ENCODE measurements around the gene KIF18B.

The KIF18B gene

DNA sequence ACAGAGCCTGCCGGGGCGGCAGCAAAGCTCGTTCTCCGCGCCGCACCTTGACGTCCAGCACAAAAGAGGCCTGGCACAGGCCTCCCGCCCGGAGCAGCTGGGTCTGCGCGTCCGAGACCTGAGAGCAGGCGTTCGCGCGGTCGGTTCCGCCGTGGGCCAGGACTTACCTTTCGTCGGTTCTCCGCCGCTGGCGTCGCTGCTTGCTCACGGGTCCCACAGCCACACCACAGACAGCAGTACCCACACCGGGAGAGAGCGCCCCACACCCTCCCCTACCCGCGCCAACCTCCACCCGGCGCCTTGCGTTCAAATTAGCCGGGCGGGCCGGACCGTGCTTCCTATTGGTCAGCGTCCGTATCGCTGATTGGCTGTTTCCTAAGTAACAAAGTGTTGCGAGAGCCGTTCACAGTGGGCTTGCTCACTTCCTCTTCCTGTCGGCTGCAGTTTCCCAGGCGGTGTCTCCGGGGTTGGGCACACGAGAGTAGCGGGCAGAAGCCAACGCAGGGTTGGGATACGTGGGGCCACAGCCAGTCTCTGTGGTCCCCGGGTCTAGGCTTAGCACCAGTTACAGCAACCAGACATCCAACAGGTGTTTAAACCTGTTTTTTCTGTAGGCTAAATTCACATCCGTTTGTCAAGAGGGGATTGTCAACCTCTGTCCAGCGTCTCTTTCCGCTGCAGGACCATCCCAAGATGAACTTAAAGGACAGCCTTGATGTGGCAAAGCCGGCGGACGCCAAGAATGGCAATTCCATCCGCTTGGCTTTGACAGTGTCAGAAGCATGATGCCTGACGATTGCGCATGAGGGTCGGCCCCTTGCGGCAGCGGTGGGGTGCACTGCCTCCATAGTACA lies at the start of gene KIF18B:
Gene KIF18B, minus strand, starts transcription at position 313 of the 854 bp plus-strand sequence. CDS start 11,429 bp downstream, outside the sequence.
- ATAC-seq, result peak; percentile 98
- no peaks in the 10 kb centered on the region for H3K4me1 Mint-ChIP-seq
- peak; percentile 80 to 94 for DNase-seq (ENCODE audit: low spot score in 2 of 2)
- peak within 1 kb of the TSS; percentile 80 for H3K4me3 Mint-ChIP-seq
- peak within 1 kb of the TSS; percentile 86 for H3K27ac Mint-ChIP-seq
- H3K9me3 Mint-ChIP-seq, result no peaks in the 10 kb centered on the region
- peaks cover 8% of the 10 kb centered on the region for H3K36me3 Mint-ChIP-seq

DNA sequence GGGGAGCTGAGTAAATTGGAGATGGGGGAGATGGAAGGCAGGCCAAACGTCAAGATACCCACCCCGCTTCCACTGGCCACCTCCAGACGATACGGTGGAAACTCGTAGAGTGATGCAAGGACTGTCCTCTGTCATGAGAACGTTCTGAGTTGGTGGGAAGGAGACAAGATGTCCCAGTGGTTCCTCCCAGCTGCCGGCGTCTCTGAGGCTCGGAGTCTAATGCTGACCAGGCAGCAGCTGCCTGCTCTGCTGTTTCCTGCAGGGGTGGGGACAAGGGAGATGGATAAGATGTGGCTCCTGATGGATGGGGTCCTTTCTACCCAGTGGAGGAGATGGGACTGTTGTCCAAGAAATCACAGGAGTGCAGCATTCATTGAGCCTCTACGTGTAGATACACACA lies 48.7 kb upstream of the KIF18B start:
- peaks cover 4% of the 10 kb centered on the region for H3K4me1 Mint-ChIP-seq
- H3K27ac Mint-ChIP-seq, result no peak overlapping the region
- H3K9me3 Mint-ChIP-seq, result peaks cover 3% of the 10 kb centered on the region
- no peak for ATAC-seq
- no peak overlapping the region for H3K4me3 Mint-ChIP-seq
- DNase-seq (ENCODE audit: low spot score in 2 of 2), result no peak
- no peaks in the 10 kb centered on the region for H3K36me3 Mint-ChIP-seq

DNA sequence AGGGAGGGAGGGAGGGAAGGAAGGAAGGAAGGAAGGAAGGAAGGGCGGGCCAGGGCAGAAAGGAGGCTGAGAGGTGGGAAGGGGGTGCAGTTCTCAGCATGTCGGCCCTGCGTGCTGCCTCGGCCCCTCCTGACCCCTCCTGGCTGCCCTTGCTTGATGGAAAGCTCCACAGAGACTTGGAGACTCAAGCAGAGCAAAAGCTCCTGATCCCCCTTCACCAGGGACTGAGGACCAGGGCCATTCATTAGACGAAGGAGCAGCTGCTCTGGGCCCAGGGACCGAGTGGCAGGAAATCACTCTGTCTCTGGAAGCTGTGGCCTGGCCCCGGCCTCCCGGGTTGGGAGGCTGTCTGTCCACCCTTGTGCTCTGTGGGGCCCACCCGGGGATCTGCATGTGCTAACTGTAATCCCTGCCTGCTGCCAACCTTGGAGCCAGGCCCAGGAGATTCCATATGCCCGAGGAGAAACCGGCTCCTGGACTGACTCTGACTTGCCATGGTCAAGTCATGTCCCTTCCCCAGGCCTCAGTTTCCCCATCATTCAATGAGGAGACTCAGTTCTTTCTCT lies 47.9 kb upstream of the KIF18B start:
- Mint-ChIP-seq H3K36me3 (no peaks in the 10 kb centered on the region), H3K4me1 (peaks cover 4% of the 10 kb centered on the region), H3K27ac (no peak overlapping the region), H3K4me3 (no peak overlapping the region), H3K9me3 (peaks cover 3% of the 10 kb centered on the region)
- DNase-seq (ENCODE audit: low spot score in 2 of 2) (no peak), ATAC-seq (no peak)

DNA sequence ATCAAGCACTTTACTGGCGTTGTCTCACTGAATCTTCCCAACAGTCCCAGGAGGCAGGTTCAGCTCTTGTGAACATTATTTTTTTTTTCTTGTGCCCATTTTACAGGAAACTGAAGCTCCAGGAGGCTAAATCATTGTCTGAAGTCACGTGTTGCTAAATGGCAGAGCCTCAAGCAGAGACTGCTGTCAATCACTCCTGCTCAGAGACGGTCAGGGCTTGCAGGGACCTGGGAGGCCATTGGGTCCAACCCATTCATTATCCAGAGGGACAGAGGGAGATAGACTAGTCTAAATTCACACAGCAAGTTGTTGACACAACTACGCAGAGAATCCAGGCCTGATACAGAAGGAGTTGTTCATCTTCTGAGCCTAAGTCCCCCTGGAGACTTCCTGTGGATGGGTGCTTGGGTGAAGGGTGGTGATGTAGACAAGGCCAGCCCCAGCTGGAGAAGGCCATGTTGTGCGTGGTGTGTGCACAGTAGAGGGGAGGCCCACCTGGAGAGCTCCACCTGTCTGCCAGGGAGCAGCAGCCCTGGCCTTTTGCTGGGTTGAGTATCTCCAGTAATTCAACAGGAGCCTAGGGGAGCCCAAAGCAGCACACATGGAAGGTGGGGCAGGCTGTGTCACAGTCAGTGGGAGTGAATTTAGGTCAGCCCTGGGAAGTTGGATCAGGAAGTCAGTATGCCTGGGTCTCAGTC lies 44.8 kb upstream of the KIF18B start:
- no peak overlapping the region for H3K4me3 Mint-ChIP-seq
- H3K9me3 Mint-ChIP-seq, result no peaks in the 10 kb centered on the region
- no peak for ATAC-seq

DNA sequence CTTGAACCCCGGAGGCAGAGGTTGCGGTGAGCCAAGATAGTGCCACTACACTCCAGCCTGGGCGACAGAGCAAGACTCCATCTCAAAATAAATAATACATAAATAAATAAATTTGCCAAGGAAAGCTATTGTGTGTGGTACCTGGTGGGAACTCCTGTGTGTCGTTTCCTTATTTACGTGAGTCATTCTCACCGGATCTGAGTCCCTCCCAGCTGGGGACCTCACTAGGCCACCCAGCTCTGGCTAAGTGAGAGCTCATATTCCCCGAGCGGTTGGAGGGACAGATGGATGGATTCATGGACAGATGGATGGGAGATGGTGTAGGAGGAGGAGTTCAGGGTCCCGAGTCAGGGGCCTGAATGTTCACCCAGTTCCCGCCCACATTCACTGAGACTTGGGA lies 43.4 kb upstream of the KIF18B start:
- no peak overlapping the region for H3K4me3 Mint-ChIP-seq
- H3K36me3 Mint-ChIP-seq, result no peaks in the 10 kb centered on the region
- H3K9me3 Mint-ChIP-seq, result no peaks in the 10 kb centered on the region
- peaks cover 4% of the 10 kb centered on the region for H3K4me1 Mint-ChIP-seq
- no peak for DNase-seq (ENCODE audit: low spot score in 2 of 2)
- ATAC-seq, result no peak
- H3K27ac Mint-ChIP-seq, result no peak overlapping the region

More for the DNA sequence above, 44.8 kb upstream of the KIF18B start:
- Mint-ChIP-seq H3K4me1 (peaks cover 4% of the 10 kb centered on the region), H3K27ac (no peak overlapping the region), H3K36me3 (no peaks in the 10 kb centered on the region)
- no peak for DNase-seq (ENCODE audit: low spot score in 2 of 2)

DNA sequence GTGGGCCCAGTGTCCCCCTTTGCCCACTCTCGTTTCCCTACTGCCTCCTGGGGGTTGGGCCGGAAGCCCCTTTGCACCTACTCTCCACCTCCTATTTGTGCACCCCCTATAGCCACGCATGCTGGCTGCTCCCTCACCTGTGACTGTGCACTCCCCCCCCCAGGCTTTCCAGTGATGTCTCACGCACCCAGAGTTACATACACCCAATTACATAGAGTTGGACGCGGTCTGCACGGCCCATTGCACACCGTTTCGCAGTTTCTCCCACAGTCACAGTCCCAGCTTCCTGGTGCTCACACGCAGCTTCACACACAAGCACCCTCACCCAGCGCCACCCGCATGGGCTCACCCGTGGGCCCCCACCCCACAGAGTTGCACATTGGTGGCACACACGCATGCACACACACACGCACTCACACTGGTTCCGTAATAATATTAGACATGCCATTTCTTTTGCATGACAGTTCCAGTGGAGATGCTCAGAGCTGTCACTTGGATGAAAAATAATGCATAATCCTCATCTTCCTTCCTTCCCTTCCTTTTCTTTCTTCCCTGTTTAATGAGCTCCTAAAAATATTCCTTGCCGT lies 42.1 kb upstream of the KIF18B start:
- H3K4me3 Mint-ChIP-seq, result no peak overlapping the region
- H3K36me3 Mint-ChIP-seq, result peaks cover 9% of the 10 kb centered on the region
- DNase-seq (ENCODE audit: low spot score in 2 of 2) (no peak), ATAC-seq (no peak)
- peak overlapping the region; percentile 53 for H3K27ac Mint-ChIP-seq
- H3K4me1 Mint-ChIP-seq, result no peaks in the 10 kb centered on the region
- H3K9me3 Mint-ChIP-seq, result no peaks in the 10 kb centered on the region

DNA sequence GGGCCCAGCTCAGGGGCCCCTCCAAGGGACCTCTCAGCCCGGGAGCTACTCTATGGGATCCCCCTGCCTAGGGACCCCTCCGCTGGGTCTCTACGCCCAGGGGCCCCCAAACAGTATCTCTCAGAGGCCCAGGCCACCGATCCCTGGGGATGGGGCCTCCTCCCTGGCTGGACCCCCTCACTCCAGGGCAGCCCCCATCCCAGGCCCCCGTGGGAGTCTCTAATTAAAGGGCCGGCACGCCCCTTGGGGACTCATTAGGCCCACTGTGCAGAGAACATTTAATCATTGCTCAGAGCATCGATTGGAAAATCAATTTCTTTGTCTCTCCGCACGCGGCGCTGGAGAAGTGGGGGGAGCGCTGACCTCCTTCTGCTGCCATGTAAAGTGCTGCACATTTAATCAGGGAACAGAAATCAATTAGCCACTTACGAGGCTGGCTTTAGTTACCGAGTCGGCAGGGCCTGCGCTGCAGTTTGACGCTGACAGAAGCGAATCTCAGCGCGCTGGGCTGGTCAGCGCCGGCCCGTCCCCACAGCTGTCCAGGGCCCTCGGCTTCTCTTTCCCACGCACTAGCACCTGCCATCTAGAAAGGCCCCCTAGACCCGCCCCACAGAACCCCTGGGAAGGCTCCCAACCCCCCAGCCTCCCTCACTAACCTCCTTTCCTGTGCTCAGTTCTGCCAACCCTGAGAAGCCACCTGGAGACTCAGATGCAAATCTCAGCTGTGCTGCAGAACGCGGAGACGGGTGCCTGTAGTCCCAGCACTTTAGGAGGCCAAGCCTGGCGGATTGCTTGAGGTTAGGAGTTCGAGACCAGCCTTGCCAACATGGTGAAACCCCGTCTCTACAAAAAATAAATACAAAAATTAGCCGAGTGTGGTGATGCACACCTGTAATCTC lies 40.7 kb upstream of the KIF18B start:
- ATAC-seq (no peak), DNase-seq (ENCODE audit: low spot score in 2 of 2) (no peak)
- H3K27ac Mint-ChIP-seq, result no peak overlapping the region
- no peaks in the 10 kb centered on the region for H3K4me1 Mint-ChIP-seq
- no peaks in the 10 kb centered on the region for H3K9me3 Mint-ChIP-seq
- H3K36me3 Mint-ChIP-seq, result peaks cover 16% of the 10 kb centered on the region
- H3K4me3 Mint-ChIP-seq, result no peak overlapping the region

DNA sequence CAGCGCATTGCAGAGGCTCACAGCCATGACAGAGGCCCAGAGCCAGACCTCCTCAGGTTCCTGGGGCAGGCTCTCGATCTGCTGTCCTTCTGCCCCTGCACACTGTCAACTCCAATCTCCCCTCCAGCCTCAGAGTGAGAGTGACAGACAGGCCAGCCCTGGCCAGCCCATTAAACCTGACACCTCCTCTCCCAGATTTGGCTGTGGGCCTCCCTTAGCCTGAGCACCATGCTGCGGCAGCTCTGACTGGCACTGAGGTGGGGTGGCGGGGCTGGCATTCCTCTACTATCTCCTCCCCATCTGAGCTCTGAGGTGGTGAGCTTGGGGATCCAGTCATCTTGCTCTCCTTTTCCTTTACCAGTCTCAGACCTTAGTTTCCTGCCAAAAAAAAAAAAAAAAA lies 36.0 kb upstream of the KIF18B start:
- DNase-seq (ENCODE audit: low spot score in 2 of 2) (no peak), ATAC-seq (no peak)
- Mint-ChIP-seq H3K27ac (peak overlapping the region; percentile 26), H3K4me3 (no peak overlapping the region), H3K36me3 (peaks cover 23% of the 10 kb centered on the region), H3K4me1 (no peaks in the 10 kb centered on the region), H3K9me3 (no peaks in the 10 kb centered on the region)

DNA sequence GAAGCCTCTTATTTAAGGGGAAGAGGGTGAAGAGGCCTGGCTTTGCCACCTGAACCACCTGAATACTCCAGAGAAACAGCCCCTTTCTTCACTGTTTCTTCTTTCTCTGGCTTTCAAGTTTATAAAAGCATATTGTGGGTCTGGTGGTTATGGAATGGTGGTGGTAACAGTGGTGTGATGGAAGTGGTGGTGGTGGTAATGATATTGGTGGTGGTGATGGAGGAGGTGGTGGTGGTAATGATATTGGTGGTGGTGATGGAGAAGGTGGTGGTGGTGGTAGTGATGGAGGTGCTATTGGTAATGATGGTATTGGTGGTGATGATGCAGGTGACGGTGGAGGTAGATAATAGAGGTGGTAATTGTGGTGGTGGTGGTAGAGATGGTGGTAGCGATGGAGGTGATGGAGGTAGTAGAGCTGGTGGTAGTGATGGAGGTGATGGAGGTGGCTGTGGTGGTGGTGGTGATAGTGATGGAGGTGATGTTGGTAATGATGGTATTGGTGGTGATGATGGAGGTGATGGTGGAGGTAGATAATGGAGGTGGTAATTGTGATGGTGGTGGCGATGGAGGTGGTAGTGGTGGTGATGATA lies 34.6 kb upstream of the KIF18B start:
- no peaks in the 10 kb centered on the region for H3K4me1 Mint-ChIP-seq
- no peak for DNase-seq (ENCODE audit: low spot score in 2 of 2)

DNA sequence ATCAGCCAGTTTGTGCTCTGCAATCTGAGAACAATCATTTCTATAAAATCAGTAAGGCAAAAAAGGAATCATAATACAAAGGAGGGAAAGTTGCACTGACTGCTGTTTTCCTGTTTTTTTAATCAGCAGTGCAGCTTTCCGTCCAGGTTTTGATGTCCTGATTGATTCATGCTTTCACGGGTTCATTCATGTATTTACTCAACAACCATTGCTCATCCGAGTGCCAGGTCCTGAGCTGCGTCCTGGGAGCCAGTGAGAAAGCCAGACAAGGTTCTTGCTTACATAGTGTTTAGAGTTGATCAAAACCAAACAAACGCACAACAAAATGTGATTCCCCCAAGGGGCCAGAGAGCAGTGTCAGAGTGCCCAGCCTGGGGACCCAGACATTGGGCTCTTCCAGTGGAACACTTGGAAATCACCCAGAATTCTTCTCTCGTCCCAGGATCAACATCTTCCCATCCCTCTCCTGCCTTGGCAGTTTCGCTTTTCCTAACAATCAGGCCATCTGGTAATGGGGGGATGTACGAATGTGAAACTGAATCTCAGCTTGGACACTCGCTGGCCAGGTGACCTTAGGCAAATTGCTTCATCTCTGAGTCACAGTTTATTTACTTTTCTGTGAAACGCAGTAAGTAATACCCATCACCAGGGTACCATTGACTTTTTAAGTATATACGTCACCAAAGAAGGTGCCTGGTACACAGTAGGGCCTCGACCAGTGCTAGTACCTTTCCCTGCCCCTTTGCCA lies 33.8 kb upstream of the KIF18B start:
- ATAC-seq, result peak; percentile 63
- no peaks in the 10 kb centered on the region for H3K4me1 Mint-ChIP-seq
- DNase-seq (ENCODE audit: low spot score in 2 of 2), result no peak
- no peak overlapping the region for H3K27ac Mint-ChIP-seq
- peaks cover 23% of the 10 kb centered on the region for H3K36me3 Mint-ChIP-seq
- no peaks in the 10 kb centered on the region for H3K9me3 Mint-ChIP-seq
- H3K4me3 Mint-ChIP-seq, result no peak overlapping the region

More for the DNA sequence above, 34.6 kb upstream of the KIF18B start:
- Mint-ChIP-seq H3K27ac (no peak overlapping the region), H3K36me3 (peaks cover 23% of the 10 kb centered on the region), H3K4me3 (no peak overlapping the region), H3K9me3 (no peaks in the 10 kb centered on the region)
- ATAC-seq, result no peak

DNA sequence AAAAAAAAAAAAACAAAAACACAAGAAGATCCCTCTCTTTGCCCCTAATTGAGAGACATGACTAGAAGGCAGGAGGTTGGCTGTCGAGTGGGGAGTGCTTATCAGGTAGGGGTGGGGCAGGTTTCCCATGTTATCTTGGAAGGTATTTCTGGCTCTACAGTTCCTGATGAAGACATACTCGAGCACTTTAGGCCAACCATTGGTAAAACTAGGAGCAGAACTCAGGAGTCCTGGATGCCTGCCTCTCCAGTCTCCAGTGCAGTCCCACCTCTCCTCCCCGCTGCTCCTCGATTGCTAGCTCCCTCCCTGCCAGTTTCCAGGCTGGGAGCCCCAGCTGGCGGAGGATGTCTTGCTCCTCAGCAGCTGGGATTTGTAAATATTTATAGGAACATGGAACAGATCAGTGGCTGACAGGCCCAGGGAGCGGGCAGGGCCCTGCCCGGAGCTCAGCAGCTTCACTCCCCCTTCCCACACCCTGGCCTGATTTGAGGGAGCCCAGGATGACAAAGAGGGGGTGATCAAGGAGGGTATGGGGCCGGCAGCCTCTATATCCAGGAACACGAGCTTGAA lies 31.9 kb upstream of the KIF18B start:
- Mint-ChIP-seq H3K27ac (no peak overlapping the region), H3K4me3 (no peak overlapping the region), H3K36me3 (peaks cover 14% of the 10 kb centered on the region), H3K9me3 (no peaks in the 10 kb centered on the region), H3K4me1 (no peaks in the 10 kb centered on the region)
- DNase-seq (ENCODE audit: low spot score in 2 of 2), result no peak
- ATAC-seq, result no peak

DNA sequence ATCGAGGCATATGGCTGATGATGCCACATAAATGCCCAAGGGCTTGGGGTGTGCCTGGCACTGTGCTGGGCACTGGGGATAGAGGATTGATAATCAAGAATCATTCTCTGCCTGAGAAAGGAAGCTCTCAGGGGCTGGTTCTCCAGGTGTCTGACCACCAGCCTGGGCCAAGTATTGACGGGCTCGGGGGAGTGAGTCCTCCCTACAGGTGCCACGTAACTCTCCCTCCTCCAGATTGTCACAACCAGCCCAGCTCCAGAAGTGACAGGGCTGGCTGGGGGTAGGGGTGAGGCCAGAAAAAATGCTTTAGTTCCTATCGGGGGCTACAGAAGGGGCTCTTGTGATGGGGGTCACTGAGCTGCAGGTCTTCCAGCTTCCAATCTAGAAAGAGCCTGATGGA lies 31.2 kb upstream of the KIF18B start:
- H3K36me3 Mint-ChIP-seq, result peaks cover 11% of the 10 kb centered on the region
- H3K4me3 Mint-ChIP-seq, result no peak overlapping the region
- no peaks in the 10 kb centered on the region for H3K4me1 Mint-ChIP-seq
- no peak overlapping the region for H3K27ac Mint-ChIP-seq
- H3K9me3 Mint-ChIP-seq, result no peaks in the 10 kb centered on the region
- ATAC-seq, result no peak
- no peak for DNase-seq (ENCODE audit: low spot score in 2 of 2)

DNA sequence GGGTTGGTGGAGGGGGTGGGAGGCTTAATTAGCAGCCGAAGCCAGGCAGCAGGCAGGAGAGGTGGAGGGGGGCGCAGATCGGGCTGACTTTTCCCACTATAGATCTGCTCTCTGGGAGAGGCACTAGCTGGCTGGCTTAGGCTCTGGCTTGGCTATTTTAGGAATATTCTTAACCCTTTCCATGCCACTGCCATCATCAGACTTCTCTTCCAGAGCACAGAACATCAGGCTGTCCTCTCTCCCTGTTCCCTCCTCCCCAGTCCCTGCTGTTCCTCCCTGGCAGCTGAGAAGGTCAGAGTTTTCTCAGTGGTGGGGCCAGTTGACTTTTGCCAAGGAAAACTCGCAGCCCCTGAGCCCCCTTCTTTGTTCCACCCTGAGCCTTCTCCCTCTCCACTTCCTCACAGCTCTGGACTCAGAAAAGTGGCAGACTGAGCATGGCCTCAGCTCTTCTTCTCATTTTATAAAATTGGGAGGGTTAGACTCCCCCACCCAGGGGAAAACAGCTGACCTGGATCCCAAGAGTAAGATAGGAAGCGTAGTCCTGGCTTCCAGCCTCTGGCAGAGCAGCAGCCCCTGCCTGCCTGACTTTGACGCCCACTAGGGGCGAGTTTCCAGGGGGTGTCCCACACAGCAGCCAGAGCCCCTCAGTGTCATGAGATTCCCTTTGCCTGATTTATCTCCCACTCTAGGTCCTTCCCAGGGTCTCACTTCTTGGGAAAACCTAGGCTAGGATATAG lies 30.4 kb upstream of the KIF18B start:
- H3K9me3 Mint-ChIP-seq, result no peaks in the 10 kb centered on the region
- no peak overlapping the region for H3K4me3 Mint-ChIP-seq
- no peak overlapping the region for H3K27ac Mint-ChIP-seq
- ATAC-seq, result no peak
- no peak for DNase-seq (ENCODE audit: low spot score in 2 of 2)
- H3K4me1 Mint-ChIP-seq, result no peaks in the 10 kb centered on the region
- H3K36me3 Mint-ChIP-seq, result peaks cover 7% of the 10 kb centered on the region
